ENCODE measurements around the gene AGBL4.

Gene AGBL4

DNA sequence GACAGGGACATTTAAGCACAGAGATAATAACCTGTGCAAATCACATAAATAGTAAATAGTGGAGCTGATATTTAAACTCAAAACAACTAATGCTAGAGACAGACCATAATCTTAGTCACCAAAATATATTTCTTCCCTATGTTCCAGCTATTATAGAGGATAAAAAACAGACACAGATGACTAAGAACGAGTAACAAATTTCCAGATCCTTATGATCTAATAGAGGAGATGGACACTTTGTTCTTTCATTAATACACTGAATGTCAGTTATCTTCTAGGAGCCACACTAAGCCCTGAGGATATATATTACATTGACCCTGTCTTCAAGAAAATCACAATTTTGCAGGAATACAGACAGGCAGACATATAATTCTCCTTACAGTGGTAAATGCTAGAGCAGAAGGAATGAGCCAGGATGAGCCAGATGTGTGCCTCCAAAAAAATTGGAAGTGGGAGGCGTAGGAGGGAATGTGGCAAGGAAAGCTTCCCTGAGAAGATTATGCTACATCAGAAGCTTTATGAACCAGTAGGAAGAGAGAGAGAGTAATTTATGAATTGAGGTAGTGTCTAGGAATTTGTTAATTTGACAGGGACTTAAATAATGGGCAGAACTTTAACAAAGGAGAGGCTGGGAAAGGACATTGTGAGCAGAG is 851.7 kb downstream of the AGBL4 start:
- no peak for DNase-seq

DNA sequence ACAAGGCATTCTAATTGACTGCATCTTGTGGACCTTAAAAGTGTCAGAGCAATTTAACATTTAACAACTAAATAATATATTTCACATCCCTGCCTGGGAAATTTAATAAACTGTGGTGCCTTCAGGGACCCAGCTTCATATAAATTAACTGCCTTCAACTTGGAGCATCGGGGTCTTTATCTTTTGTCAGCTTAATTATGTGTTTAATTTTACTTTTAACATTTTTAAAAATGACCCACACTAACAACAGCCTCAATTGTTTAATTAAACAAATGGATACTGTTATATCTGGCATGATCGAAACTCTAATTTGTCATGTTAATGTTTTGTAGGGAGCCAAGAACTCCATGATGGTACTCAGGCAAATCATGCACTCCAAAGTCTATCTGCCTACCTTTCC is 857.7 kb downstream of the AGBL4 start:
- no peak for DNase-seq

DNA sequence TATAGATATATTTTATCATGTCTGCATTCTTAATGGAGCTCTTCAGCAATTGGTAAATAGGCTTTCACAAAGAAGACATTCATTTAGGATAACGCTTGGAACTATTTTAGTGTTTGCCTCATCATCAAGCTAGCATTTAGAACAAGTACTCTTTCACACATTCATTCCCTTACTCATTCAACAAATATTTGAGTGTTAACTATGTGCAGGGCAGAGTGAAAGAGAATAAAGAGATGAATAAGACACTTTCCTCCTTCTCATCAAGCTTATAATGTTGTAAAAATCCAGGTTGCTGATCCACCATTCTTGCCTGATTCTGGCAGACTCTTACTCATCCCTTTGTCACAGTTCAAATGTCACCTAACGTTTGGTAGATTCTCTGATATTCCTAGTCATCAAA is 860.7 kb downstream of the AGBL4 start:
- no peak for DNase-seq

DNA sequence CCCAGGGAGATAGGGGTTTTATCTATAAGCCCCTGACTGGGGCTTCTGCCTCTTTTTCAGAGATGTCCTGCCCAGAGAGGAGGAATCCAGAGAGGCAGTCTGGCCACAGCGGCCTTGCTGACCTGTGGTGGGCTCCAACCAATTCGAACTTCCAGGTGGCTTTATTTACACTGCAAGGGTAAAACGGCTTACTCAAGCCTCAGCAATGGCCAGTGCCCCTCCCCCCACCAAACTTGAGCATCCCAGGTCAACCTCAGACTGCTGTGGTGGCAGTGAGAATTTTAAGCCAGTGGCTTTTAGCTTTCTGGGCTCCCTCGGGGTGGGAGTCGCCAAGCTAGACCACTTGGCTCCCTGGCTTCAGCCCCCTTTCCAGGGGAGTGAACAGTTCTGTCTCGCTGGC is 863.1 kb downstream of the AGBL4 start:
- DNase-seq: no peak

DNA sequence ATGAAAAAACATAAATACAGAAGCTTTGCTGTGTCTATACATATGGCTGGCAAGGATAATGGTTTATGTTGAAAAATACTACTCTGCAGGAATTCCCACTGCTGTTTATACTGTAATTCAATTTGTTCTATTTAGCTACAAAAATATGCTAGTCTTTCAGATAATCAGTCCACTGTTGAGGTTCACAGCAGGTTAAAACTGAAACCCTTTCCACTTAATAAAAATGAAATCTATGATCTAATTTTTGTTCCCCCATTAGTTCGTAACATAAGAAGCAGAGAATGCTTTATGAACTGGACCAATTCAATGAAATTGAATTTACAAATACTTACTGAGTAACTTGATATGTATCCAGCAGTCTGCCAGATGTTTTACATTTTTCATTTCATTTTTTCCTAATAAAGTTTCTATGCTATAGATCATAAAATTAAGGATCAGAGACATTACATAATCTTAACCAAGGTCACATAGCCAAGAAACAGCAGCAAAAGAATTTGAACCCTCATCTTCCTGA is 887.0 kb downstream of the AGBL4 start:
- no peak for DNase-seq

DNA sequence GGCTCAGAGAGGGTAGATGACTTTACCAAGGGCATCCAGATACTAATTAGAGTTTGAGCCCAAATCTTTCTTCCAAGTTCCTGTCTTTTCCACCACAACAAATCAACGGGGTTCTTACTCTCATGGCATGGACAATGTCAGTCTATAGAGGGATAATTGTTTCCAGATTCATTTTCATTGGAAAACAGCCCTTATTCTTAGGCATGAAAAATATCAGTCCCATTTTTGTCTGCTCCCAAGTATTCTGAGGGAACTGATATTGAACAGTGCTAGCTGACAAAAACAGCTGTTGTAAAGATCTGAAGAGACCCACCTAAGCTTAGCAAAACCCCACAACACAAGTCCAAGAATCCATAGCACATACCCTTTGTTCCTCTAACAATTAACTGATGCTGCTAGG is 898.0 kb downstream of the AGBL4 start:
- no peak for DNase-seq

DNA sequence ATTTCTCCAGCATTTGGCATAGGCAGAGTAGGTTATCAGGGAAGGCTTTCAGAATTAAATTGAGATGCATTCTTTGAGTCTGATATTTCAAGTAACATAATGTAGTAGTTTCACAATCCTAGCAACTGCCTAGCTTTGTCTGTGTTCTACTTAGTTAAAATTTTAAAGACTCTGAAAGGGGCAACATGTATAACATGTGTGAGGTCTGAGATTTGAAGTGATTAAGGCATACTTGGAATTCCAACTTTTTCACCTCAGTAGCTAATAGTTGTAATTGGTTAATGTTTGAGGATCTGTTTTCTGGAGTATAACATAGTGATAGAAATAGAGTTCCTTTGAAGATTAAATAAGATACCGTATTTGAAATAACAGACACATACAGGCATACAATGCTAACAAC is 911.8 kb downstream of the AGBL4 start:
- no peak for DNase-seq

DNA sequence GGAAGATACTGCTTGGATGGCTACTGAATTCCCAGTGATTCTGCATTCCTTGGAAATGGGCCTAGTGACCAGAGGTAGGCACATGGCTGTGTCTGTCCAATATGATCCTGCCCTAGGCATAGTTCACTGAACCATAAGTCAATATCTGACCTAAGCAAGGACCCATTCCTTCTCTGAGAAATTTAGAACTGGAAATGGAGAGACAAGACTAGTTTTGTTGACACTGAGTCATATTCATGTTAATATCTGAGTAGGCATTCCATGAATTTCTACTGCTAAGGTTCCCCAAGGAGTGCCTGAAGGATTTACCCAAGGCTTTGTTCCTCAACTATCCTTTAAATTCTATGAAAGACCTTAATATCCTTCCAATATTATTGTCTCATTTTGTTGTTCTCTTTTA is 917.3 kb downstream of the AGBL4 start:
- DNase-seq: no peak

DNA sequence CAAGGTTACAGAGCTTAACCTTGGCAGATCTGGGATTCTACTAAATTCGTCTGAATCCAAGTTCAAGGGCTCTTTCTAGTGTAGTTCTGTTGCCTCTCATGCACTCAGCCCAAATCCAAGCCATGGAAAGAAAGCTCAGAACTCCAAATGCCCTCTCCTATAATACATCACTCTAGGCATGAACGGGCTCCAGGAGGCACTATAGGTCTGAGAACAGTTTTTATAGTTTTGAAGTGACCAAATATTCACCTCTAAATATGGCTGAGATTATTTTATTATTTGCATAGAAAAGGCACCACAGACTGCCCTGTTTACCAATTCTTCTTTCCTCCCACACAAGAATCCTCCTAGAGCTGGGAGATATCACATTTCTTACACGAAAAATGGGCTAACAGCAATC is 919.2 kb downstream of the AGBL4 start:
- no peak for DNase-seq

DNA sequence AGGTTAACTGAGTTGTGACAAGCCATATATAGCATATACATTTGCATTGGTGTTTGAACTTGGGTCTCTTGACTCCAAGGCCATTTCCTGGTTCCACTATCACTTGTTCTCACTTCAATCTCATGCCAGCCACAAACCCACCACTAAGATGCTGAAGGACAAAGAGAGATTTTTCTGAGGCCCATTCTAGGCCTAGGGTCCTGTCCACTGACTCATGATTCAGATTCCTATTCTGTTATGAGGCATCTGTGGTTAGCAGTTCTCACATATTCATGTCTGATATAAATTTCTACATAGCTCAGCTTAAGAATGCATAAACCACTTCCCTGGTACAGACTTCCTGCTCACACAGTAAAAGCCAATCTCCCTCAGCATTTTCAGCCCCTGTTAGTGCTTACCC is 921.0 kb downstream of the AGBL4 start:
- no peak for DNase-seq

DNA sequence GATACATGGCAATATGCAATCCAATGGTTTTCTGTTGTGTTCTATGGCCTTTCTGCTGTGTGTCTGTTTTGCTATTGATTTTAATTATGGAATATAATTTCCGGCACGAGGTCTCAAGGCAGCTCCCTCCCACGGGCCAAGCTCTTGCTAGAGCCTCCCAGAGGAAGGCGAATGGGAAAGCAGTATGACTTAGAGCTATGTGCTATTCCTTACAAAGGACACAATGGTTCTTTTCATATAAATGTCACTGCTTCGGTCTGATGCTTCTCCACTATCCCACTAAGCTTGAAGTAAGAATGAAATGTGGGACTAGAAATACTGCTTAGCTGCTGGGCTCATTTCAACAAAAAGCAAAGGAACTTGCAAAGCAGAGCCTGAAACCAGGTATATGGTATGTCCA is 924.9 kb downstream of the AGBL4 start:
- no peak for DNase-seq

DNA sequence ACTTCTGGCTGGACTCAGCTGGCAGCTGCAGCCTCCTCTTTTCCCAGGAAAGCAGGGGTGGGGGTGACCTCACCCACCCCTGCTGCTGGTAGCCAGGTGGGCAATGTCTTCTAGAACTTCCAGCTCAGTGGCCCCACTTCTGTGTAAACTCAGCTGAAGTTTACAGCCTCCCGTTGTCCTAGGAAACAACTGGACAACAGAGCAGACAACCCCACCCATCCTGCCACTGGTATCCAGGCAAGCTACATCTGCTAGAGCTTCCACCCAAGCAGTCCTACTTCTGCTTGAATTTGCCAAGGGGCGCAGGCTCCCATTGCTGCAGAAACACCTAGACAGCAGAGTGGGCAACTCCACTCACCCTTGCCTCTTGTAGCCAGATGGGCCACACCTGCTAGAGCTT is 937.4 kb downstream of the AGBL4 start:
- no peak for DNase-seq

DNA sequence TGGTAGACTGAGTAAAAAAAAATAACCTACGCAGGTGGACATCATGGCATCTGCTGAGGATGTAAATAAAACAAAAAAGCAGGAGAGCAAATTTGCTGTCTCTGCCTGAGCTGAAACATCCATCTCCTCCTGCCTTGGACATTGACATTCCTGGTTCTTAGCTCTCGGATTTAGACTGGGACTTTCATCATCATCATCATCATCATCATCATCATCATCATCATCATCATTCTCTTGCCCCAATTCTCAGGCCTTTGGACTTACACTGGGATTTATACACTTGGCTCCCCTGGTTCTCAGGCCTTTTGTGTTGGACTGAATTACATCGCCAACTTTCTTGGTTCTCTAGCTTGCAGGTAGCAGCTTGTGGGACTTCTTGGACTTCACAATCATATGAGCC is 938.7 kb downstream of the AGBL4 start:
- DNase-seq: no peak

DNA sequence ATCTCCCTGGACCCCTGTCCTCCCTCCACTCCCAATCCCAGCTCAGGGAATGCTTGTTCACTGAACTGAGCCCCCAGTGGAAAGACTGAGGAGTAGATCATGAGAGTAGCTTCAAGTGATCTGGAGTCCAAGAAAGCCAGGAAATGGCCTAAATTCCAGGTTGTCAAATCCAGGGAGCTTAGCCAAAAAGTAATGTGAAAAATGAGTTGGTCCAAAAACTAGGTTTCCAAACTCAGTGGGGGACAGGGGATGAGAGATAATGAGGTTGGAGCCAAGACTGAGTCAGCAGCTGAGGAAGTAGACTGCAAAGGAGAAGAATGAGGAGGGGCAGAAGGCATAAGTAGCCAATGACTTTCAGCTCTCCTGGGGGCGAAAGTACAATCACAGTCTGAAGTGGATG is 963.0 kb downstream of the AGBL4 start:
- no peak for DNase-seq

DNA sequence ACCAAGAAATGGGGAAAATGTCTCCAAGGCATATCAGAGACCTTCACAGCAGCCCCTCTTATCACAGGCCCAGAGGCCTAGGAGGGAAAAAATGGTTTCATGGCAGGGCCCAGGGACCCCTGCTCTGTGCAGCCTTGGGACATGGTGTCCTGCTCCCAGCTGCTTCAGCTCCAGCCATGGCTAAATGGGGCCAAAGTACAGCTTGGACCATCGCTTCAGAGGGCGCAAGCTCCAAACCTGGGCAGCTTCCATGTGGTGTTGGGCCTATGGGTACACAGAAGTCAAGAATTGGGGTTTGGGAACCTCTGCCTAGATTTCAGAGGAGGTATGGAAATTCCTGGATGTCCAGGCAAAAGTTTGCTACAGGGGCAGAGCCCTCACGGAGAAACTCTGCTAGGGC is 964.7 kb downstream of the AGBL4 start:
- DNase-seq: no peak

DNA sequence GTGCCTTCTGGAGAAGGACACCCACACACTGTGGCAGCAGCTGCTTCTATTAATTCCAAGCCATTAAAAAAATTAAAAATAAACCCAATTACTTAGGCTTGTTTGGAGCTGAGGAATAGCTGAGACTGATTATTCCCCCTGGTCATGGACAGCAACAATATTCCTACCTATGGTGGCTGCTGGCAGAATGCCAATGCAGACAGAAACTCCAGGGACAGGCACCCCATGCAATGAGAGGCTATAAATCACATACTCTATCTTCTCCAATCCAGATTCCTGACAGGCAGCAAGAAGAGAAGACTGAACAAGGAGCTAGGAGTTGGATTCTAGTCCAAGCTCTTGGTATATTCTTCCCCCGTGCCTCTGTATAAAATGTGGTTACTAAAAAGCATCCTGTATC is 971.7 kb downstream of the AGBL4 start:
- DNase-seq: no peak

DNA sequence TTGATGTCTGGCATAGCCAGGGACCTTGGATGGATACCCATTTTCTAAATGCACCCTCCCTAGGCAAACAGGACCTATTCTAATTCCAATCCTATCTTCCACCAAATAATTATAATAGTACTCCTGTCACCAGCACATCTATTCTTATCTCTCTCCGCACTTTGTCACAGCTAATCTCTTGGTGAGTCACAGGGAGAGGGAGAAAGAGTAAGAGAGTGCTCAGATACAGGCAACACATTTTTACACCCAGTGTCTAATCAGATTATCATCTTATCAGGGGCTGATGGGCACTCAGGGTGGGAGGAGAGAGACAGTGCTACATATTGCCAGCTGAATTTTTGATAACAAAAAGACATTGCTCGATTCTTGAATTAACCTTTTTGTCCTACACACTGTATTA is 972.1 kb downstream of the AGBL4 start:
- DNase-seq: no peak

DNA sequence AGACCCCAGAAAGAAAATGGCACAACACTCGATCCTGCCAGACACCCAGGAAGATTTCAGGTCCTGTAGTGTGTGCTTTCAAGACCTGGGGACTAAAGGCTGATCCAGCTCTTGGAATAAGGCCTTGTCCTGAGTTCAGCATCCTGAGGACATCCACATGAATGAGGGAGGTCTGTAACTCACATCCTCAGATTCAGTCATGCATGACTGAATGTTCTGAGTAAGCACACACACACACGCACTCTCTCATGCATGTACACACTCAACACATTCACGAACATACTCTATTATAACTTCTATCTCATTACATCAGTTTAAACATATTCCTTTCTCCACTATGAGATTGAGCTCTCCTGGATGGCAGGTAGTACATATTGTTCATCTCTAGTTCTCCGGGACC is 973.7 kb downstream of the AGBL4 start:
- DNase-seq: no peak

DNA sequence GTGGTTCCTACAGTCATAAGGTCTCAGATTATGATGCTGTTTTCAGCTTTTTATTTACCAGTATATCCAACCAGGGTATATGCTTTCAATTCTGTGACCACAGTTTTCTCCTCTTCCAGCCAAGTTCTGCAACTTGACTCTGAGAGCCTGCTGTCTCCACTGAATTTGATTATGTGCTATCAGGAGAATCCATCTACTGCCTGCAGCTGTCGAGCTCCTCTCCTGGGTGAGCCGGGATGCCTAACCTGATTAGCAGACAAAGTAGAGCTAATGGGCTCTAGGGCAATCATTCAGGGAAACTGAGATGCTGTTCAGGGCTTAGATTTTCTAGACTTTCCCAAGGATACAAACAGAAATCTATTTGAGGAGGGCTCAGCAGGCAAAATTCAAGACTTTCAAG is 975.6 kb downstream of the AGBL4 start:
- no peak for DNase-seq

DNA sequence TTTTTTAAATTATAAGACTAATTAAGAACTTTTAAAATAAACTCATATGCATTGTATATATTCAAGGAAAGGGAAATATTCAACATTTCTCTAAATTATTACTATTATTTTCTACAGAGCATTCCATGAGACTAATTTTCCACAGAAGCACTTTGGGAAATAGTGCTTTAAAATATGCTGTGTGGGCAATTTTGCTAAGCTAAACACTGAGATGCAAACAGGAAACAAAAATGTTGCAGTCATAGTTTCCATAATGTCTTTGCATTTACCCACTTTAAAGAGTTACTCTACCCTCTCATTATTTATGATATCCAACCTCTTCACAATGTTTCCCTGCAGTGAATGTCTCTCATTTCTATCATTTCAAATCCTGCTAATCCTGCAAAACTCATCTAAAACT is 977.4 kb downstream of the AGBL4 start:
- no peak for DNase-seq

DNA sequence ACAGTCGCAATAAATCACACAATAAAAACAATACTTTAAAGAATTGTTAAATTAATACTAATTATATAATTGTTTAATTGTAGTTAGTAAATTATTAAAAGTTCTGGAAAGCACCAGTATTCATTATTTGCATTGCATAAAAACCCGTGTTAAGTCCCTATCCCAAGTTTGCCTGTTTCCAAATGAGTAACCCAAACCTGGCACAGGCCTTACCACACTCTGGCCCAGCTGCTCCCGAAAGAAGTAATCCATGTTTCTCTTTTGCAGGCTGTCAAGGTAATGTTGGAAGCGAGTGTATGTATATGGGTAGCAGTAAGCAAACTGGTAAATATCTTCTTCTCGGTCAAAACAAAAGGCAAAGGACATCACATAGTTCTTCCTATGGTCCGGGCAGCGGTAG is 978.4 kb downstream of the AGBL4 start:
- no peak for DNase-seq

DNA sequence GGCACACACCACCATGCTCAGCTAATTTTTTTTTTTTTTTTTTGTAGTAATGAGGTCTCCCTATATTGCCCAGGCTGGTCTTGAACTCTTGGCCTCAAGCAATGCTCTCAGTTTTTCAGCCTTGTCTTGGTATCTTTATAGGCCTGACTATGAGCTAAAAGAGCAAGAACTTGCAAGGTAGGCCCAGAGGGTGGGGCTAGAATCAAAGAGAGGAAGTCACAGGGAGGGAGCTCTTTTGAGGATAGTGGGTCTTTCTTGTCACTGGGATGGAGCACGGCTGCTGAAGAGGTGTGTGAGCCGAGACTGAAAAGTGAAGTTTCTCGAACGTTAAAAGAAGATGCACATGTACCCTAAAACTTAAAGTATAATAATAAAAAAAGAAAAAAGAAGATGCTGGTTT is 987.1 kb downstream of the AGBL4 start:
- DNase-seq: no peak

DNA sequence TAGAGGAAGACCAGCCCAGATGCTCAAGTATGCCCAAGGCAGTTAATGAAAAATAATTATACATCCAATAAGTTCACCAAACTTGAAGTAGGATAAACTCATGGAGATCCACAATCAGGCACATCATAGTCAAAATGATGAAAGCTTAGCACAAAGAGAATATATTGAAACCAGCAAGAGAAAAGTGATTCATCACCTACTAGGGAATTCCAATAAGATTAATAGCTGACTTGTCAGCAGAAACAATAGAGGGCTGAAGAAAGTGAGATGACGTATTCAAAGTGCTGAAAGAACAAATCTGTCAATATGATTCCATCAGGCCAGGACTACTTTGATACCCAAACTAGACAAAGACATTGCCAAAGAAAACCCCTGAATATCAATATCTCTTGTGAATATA is 995.4 kb downstream of the AGBL4 start:
- no peak for DNase-seq

DNA sequence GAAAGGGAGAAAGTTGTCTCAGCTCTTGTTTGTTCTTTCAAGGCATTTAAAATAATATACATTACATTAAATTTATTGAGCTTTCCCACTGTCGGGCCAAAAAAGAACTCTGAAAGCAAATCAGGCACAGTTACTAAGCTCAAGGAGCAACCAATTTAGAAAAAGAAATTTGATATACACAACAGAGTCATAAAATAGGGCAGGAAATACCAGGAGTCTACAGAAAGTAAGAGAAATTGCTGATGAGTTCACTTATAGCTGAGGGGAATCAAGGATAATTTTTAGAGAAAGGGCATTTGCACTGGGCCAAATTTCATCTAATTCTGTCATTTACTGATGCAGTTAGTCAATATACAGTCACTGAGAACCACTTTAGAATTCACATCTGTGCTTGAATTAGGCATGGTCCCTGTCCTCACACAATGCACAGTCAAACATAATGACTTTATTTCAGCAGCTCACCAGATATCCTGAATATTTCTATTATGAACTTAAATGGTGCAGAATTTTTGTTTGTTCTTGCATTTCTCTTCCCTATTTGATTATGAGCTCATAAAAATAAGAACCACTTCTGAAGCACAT is 997.4 kb downstream of the AGBL4 start:
- no peak for DNase-seq
